AG20443 (cell line): ENCODE results near the gene PRDM16.

Experiments
- DNase-seq: peaks from one replicate; pipeline ENCODE4 v3.0.0; 2012; ENCODE audit warnings: low spot score, mixed read lengths

Gene PRDM16

GRCh38 chr1:3396411-3396810 lies 327.4 kb downstream of the PRDM16 start:
- no peak for DNase-seq

- no peak for DNase-seq
Measured at GRCh38 chr1:3397311-3397710, 328.3 kb downstream of the PRDM16 start.

- no peak for DNase-seq
Measured at GRCh38 chr1:3398396-3399140, 329.6 kb downstream of the PRDM16 start.

GRCh38 chr1:3399732-3400131 lies 330.7 kb downstream of the PRDM16 start:
- peak; percentile 65 for DNase-seq

GRCh38 chr1:3401585-3402257 lies 332.7 kb downstream of the PRDM16 start:
- no peak for DNase-seq

GRCh38 chr1:3402258-3403010 lies 333.4 kb downstream of the PRDM16 start:
- DNase-seq, result peak; percentile 63

- no peak for DNase-seq
Measured at GRCh38 chr1:3403011-3403345, 334.0 kb downstream of the PRDM16 start.

- no peak for DNase-seq
Measured at GRCh38 chr1:3403388-3404231, 334.6 kb downstream of the PRDM16 start.

GRCh38 chr1:3404301-3404700 lies 335.3 kb downstream of the PRDM16 start:
- DNase-seq, result no peak

GRCh38 chr1:3404801-3405200 lies 335.8 kb downstream of the PRDM16 start:
- no peak for DNase-seq

GRCh38 chr1:3405491-3405890 lies 336.5 kb downstream of the PRDM16 start:
- no peak for DNase-seq

- no peak for DNase-seq
Measured at GRCh38 chr1:3405974-3406867, 337.2 kb downstream of the PRDM16 start.

- no peak for DNase-seq
Measured at GRCh38 chr1:3407021-3407420, 338.0 kb downstream of the PRDM16 start.

- DNase-seq, result no peak
Measured at GRCh38 chr1:3408751-3409266, 339.8 kb downstream of the PRDM16 start.

- DNase-seq, result no peak
Measured at GRCh38 chr1:3409366-3410141, 340.6 kb downstream of the PRDM16 start.

- DNase-seq, result peak; percentile 80
Measured at GRCh38 chr1:3410142-3410925, 341.3 kb downstream of the PRDM16 start.

GRCh38 chr1:3411806-3412205 lies 342.8 kb downstream of the PRDM16 start:
- no peak for DNase-seq

- no peak for DNase-seq
Measured at GRCh38 chr1:3412376-3412775, 343.4 kb downstream of the PRDM16 start.
